HepG2 (cell line): ENCODE data around the gene TMEM165.

Source experiments
- CBX5 ChIP-seq: sonication (generic); formaldehyde crosslinking; IDR thresholded peaks from 2 replicates; pipeline ENCODE4 v1.4.0; 2020; ENCODE audit warnings: missing genetic modification reagents, borderline replicate concordance
- FOXA1 ChIP-seq, 2 experiments: fragments of 450-650 bp in 1 of 2; sonication (generic) in 1 of 2; formaldehyde crosslinking in 1 of 2; IDR thresholded peaks; 2 replicates each; pipeline versions ENCODE4 v1.4.0 to v1.6.1; 2016 to 2020; ENCODE audit warnings: missing genetic modification reagents in 1 of 2
- HOXA7 ChIP-seq: sonication (generic); formaldehyde crosslinking; IDR thresholded peaks from 2 replicates; pipeline ENCODE4 v1.8.1; 2022; ENCODE audit warnings: mild to moderate bottlenecking, missing genetic modification reagents, moderate library complexity
- JUN ChIP-seq: sonication (generic); formaldehyde crosslinking; IDR thresholded peaks from 2 replicates; pipeline ENCODE4 v1.4.0; 2020; ENCODE audit warnings: mild to moderate bottlenecking, missing genetic modification reagents
- MAF1 ChIP-seq: sonication (generic); formaldehyde crosslinking; IDR thresholded peaks from 2 replicates; pipeline ENCODE4 v1.5.0; 2020; ENCODE audit warnings: missing genetic modification reagents, borderline replicate concordance
- NCOR1 ChIP-seq: fragments of 200-600 bp; sonication (generic); IDR thresholded peaks from 2 replicates; pipeline ENCODE4 v1.7.0; 2017; ENCODE audit warnings: antibody characterized with exemption, low read length, borderline replicate concordance
- POLR2AphosphoS5 ChIP-seq: IDR thresholded peaks from 2 replicates; pipeline ENCODE4 v1.6.1; 2012; ENCODE audit warnings: low read depth, low read length
- TAF1 ChIP-seq: sonication (generic); formaldehyde crosslinking; IDR thresholded peaks from 2 replicates; pipeline ENCODE4 v1.4.0; 2020; ENCODE audit warnings: missing genetic modification reagents
- TBL1XR1 ChIP-seq: fragments of 150-350 bp; IDR thresholded peaks from 2 replicates; pipeline ENCODE4 v1.6.1; 2014; ENCODE audit warnings: borderline replicate concordance, low read length; ENCODE audit not compliant: partially characterized antibody
- XBP1 ChIP-seq: sonication (generic); formaldehyde crosslinking; IDR thresholded peaks from 2 replicates; pipeline ENCODE4 v1.5.0; 2020; ENCODE audit warnings: missing genetic modification reagents
- ZNF496 ChIP-seq: sonication (generic); formaldehyde crosslinking; IDR thresholded peaks from 2 replicates; pipeline ENCODE4 v1.8.1; 2023; ENCODE audit warnings: mild to moderate bottlenecking, moderate library complexity, missing genetic modification reagents; ENCODE audit not compliant: insufficient replicate concordance
- ZNF788 ChIP-seq: sonication (generic); formaldehyde crosslinking; IDR thresholded peaks from 2 replicates; pipeline ENCODE4 v1.5.0; 2020; ENCODE audit warnings: mild to moderate bottlenecking, missing genetic modification reagents, borderline replicate concordance
- TF ChIP-seq, protein P1 (sequence below): IDR thresholded peaks from 2 replicates; pipeline ENCODE4 v1.6.1; 2012; ENCODE audit warnings: low read length, improper control_type of control experiment
- TF ChIP-seq, protein P2 (sequence below): sonication (generic); formaldehyde crosslinking; conservative IDR thresholded peaks from 2 replicates; pipeline ENCODE4 v1.4.0; 2020; ENCODE audit warnings: missing genetic modification reagents

DNA sequence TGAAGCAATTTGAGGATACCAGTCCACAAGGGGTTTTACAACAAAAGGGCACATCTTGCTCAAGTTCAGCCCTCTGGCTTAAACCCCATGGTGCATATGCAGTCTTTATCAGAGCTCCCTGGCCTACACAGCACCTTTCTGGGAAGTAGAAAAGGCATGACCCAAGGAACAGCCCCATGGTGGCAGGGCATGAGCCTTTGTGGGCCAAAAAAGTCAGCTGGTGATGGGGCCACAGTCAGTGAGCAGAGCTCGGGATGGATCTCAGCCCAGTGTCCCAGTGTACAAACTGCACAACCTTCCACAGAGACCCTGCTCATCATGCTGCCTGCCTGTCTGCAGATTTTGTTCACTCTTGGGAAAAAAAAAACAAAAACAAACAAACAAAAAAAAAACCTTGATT, 22.3 kb upstream of the TMEM165 start:
- TF ChIP-seq TAF1 (CRISPR knock-in tag): no peak
- no peak for TF ChIP-seq ZNF788 (CRISPR knock-in tag)
- no peak for TF ChIP-seq CBX5 (CRISPR knock-in tag)
- no peak for TF ChIP-seq MAF1 (CRISPR knock-in tag)
- TF ChIP-seq NCOR1: no peak
- TF ChIP-seq FOXA1 (IDR thresholded peaks at IDR 0.05): no peak
- no peak for TF ChIP-seq FOXA1 (CRISPR knock-in tag; IDR thresholded peaks at IDR 0.05)
- TF ChIP-seq, protein P1, sequence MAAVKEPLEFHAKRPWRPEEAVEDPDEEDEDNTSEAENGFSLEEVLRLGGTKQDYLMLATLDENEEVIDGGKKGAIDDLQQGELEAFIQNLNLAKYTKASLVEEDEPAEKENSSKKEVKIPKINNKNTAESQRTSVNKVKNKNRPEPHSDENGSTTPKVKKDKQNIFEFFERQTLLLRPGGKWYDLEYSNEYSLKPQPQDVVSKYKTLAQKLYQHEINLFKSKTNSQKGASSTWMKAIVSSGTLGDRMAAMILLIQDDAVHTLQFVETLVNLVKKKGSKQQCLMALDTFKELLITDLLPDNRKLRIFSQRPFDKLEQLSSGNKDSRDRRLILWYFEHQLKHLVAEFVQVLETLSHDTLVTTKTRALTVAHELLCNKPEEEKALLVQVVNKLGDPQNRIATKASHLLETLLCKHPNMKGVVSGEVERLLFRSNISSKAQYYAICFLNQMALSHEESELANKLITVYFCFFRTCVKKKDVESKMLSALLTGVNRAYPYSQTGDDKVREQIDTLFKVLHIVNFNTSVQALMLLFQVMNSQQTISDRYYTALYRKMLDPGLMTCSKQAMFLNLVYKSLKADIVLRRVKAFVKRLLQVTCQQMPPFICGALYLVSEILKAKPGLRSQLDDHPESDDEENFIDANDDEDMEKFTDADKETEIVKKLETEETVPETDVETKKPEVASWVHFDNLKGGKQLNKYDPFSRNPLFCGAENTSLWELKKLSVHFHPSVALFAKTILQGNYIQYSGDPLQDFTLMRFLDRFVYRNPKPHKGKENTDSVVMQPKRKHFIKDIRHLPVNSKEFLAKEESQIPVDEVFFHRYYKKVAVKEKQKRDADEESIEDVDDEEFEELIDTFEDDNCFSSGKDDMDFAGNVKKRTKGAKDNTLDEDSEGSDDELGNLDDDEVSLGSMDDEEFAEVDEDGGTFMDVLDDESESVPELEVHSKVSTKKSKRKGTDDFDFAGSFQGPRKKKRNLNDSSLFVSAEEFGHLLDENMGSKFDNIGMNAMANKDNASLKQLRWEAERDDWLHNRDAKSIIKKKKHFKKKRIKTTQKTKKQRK: no peak
- TF ChIP-seq, protein P2, sequence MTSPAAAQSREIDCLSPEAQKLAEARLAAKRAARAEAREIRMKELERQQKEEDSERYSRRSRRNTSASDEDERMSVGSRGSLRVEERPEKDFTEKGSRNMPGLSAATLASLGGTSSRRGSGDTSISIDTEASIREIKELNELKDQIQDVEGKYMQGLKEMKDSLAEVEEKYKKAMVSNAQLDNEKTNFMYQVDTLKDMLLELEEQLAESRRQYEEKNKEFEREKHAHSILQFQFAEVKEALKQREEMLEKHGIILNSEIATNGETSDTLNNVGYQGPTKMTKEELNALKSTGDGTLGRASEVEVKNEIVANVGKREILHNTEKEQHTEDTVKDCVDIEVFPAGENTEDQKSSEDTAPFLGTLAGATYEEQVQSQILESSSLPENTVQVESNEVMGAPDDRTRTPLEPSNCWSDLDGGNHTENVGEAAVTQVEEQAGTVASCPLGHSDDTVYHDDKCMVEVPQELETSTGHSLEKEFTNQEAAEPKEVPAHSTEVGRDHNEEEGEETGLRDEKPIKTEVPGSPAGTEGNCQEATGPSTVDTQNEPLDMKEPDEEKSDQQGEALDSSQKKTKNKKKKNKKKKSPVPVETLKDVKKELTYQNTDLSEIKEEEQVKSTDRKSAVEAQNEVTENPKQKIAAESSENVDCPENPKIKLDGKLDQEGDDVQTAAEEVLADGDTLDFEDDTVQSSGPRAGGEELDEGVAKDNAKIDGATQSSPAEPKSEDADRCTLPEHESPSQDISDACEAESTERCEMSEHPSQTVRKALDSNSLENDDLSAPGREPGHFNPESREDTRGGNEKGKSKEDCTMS: no peak
- TF ChIP-seq TBL1XR1: no peak
- TF ChIP-seq JUN (CRISPR knock-in tag): no peak
- no peak for TF ChIP-seq HOXA7 (CRISPR knock-in tag)
- no peak for TF ChIP-seq XBP1
- TF ChIP-seq POLR2AphosphoS5: no peak
- no peak for TF ChIP-seq ZNF496
